Measurements from ENCODE around the gene PPP5C. TPM values are rescaled to one million over a fixed set of nuclear protein-coding genes. Genes with fewer than 3 reads are reported as not detected.

PPP5C gene
- total and polyA plus RNA-seq, 2 of the 8 experiments (the other 6 are each of a cell fraction or from before 2014, with no cell fraction given) = 112 to 156 TPM

DNA sequence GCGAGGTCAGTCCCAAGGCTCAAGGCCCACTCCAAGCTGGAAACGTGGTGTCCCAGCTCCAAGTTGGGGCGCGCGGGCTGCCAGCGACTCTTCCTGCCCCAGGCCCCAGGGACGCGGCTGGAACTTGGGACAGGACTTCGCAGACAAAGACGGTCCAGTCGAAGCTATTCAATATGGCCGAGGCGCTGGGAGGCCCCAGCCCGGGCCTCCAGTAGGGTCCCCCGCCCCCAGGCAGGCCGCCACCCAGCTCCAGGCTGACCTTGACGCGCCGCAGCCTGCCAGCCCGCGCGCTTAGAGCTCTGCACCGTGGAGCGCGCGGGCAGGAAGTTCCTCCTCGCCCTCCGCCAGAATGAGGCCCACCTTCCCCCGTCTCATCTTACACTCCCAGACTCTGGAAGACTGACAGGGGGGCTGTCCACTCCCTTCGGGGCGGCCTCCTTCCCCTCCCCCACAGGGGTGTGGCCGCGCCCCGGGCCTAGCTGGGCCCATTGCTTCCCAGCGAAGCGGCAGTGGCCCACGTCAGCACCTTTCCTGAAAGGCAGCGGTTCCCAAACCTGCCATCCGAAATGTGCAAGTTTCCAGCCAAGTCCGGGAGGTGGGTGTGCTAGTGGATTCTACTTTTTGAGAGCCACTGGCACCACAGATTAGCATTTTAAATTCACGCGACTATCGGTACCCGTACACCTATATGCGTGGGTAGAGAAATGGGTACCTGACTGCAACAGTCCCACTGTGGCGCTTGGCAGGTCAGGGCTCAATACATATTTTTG is 66.6 kb downstream of the PPP5C start, which contains the start of gene CCDC8 (continued):
- TF ChIP-seq FOSL1 (IDR thresholded peaks at IDR 0.05; ENCODE audit: insufficient read depth, low read depth, low read length) (no peak), EGR1 (IDR thresholded peaks at IDR 0.05; ENCODE audit: borderline replicate concordance, low read depth, low read length) (0 out of 2 replicates have a peak, but pooled peaks have one; percentile 2), RFX5 (IDR thresholded peaks at IDR 0.05; ENCODE audit: borderline replicate concordance, low read depth, low read length) (no peak), EP300 (IDR thresholded peaks at IDR 0.05; ENCODE audit: borderline replicate concordance in 1 of 2, low read depth in 2 of 2, low read length in 2 of 2) (no peak), NANOG (IDR thresholded peaks at IDR 0.05; ENCODE audit: insufficient read depth, low read depth, low read length, poor library complexity, severe bottlenecking) (no peak), GABPA (IDR thresholded peaks at IDR 0.05; ENCODE audit: borderline replicate concordance, insufficient read depth, low read length) (no peak), CEBPB (IDR thresholded peaks at IDR 0.05; ENCODE audit: low read depth, low read length) (no peak), BACH1 (IDR thresholded peaks at IDR 0.05; ENCODE audit: low read length) (peak; percentile 37), SP4 (IDR thresholded peaks at IDR 0.05; ENCODE audit: low read length) (no peak), KDM4A (IDR thresholded peaks at IDR 0.05; ENCODE audit: low read depth, low read length, severe bottlenecking) (peak; percentile 28), CHD2 (IDR thresholded peaks at IDR 0.05; ENCODE audit: low read length) (peak; percentile 81), PHF8 (conservative IDR thresholded peaks at IDR 0.05; ENCODE audit: low read depth, low read length) (peak; percentile 60), SRF (IDR thresholded peaks at IDR 0.05; ENCODE audit: low read depth, low read length) (no peak), SP1 (IDR thresholded peaks at IDR 0.05; ENCODE audit: low read depth, low read length) (peak; percentile 91), CBX5 (IDR thresholded peaks at IDR 0.05; ENCODE audit: low read depth, low read length) (no peak), RNF2 (IDR thresholded peaks at IDR 0.05; ENCODE audit: borderline replicate concordance, low read depth, low read length, missing control alignments, poor library complexity, severe bottlenecking) (no peak), RXRA (IDR thresholded peaks at IDR 0.05; ENCODE audit: insufficient read depth, low read depth, low read length) (no peak), CREB1 (IDR thresholded peaks at IDR 0.05) (peak; percentile 44), JUN (IDR thresholded peaks at IDR 0.05; ENCODE audit: low read depth, low read length) (no peak), KDM5A (IDR thresholded peaks at IDR 0.05; ENCODE audit: low read length) (no peak), TBP (IDR thresholded peaks at IDR 0.05; ENCODE audit: low read depth, low read length) (peak; percentile 81; the same call in 1 of the 2 replicates), NRF1 (IDR thresholded peaks at IDR 0.05; ENCODE audit: low read depth, low read length) (no peak), YY1 (IDR thresholded peaks at IDR 0.05; ENCODE audit: low read depth, low read length) (peak; percentile 83; the same call in 1 of the 2 replicates), CTBP2 (IDR thresholded peaks at IDR 0.05; ENCODE audit: borderline replicate concordance, insufficient read depth, insufficient read length, low read length) (peak; percentile 77)
- TF ChIP-seq, protein P1, sequence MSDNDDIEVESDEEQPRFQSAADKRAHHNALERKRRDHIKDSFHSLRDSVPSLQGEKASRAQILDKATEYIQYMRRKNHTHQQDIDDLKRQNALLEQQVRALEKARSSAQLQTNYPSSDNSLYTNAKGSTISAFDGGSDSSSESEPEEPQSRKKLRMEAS (IDR thresholded peaks at IDR 0.05) = 0 out of 2 replicates have a peak, but pooled peaks have one; percentile 50

Measured in H1 (cell line).